Activated CD8-positive, alpha-beta memory T cell treated with anti-CD3 and anti-CD28 coated beads, Interleukin-2, amount 10 ng/mL, durations not matched to agents 7 days and 5 days (primary cell): ENCODE measurements around the gene ZBTB20. TPM values are rescaled to one million over a fixed set of nuclear protein-coding genes. Genes with fewer than 3 reads are reported as not detected.
"Not testable (repeated sequence)": the region's sequence is repeated elsewhere in the genome, so short reads cannot be mapped to it uniquely, and the experiment has no call there.

Experiments
- ATAC-seq: fragments of 150-1000 bp; cut with Tn5 transposase; one replicate; pipeline ENCODE4 v1.10.0; 2021; ENCODE audit warnings: moderate library complexity
- CTCF ChIA-PET: fragments of 350-600 bp; sonication (Branson Sonifier 250); formaldehyde crosslinking; loops from one replicate; lab custom pipeline; 2021; ENCODE audit warnings: antibody characterized with exemption; lab: Charles Lee
- DNase-seq: peaks from one replicate; pipeline ENCODE4 v3.0.0-alpha.2; 2020
- H3K27ac Mint-ChIP-seq: one replicate; pipeline ENCODE4 v1.8.0; 2021; ENCODE audit warnings: mild to moderate bottlenecking, mixed read lengths
- H3K27me3 Mint-ChIP-seq: one replicate; pipeline ENCODE4 v1.8.0; 2021; ENCODE audit warnings: mixed read lengths
- H3K36me3 Mint-ChIP-seq: one replicate; pipeline ENCODE4 v1.8.0; 2021; ENCODE audit warnings: mild to moderate bottlenecking, mixed read lengths
- H3K4me1 Mint-ChIP-seq: one replicate; pipeline ENCODE4 v1.8.0; 2021; ENCODE audit warnings: mixed read lengths
- H3K4me3 Mint-ChIP-seq: one replicate; pipeline ENCODE4 v1.8.0; 2021; ENCODE audit warnings: mild to moderate bottlenecking, moderate library complexity, mixed read lengths
- H3K9me3 Mint-ChIP-seq: one replicate; pipeline ENCODE4 v1.8.0; 2022; ENCODE audit warnings: low read depth, mixed read lengths
- total RNA-seq, 2 experiments: library from RNA; stranded (reverse); gene quantifications; one replicate each; pipeline ENCODE4 v1.2.3, GENCODE V29; 2021

ZBTB20 gene
- total RNA-seq, 2 experiments from 2014 or later: 5.6 to 10.2 TPM

DNA sequence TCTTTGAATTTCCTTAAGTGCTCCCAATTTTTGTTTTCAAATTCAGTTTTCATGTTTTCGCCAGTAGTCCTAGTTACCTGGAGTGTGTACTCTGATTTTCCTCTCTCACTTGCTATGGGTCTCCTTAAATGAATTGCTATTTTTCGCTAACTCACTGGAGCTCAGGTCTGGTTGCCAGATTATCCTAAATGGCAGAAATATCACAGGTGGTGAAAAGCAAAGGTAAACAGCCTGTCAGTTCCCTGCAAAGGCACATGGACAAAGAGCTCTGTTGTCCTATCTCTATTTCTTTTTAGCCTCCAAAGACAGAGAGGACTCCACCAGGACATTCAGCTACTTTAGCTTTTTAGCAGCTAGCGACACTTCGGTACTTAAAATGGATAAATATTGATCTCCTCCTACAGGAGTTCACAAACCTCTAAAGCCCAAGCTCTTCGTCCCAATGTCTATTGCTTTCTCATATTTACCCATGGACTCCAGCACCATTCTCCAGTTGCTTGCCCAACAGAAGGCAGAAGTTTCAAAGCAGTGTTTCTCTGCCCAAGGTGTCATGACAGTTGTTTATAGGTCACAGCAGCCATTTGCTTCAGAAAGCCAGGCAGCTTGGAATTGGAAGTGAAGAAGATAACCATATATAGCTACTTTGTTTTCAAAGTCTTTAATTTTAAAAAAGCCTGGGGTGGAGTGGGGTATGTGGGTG is 12.3 kb downstream of the ZBTB20 start:
- CTCF ChIA-PET: no interaction called here

DNA sequence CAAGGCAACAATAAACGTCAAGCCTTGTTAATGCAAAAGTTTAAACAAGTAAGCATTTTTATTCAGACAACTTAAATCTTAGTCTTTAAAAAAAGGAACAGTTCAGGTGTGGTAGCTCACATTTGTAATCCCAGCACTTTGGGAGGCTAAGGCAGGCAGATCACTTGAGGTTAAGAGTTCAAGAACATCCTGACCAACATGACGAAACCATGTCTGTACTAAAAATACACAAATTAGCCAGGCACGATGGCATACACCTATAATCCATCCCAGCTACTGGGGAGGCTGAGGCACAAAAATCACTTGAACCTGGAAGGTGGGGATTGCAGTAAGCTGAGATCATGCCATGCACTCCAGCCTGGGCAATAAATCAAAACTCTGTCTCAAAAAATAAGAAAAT is 19.9 kb downstream of the ZBTB20 start:
- no peak overlapping the region for H3K4me3 Mint-ChIP-seq
- CTCF ChIA-PET: no interaction called here
- no peaks in the 10 kb centered on the region for H3K27me3 Mint-ChIP-seq
- H3K36me3 Mint-ChIP-seq: no peaks in the 10 kb centered on the region
- H3K4me1 Mint-ChIP-seq: no peaks in the 10 kb centered on the region
- no peak overlapping the region for H3K27ac Mint-ChIP-seq
- H3K9me3 Mint-ChIP-seq: no peaks in the 10 kb centered on the region
- DNase-seq (no peak), ATAC-seq (no peak)

More for the DNA sequence above, 12.3 kb downstream of the ZBTB20 start:
- no peak overlapping the region for H3K27ac Mint-ChIP-seq
- no peaks in the 10 kb centered on the region for H3K4me1 Mint-ChIP-seq
- no peaks in the 10 kb centered on the region for H3K9me3 Mint-ChIP-seq
- ATAC-seq (no peak), DNase-seq (no peak)
- H3K27me3 Mint-ChIP-seq: no peaks in the 10 kb centered on the region
- peaks cover 3% of the 10 kb centered on the region for H3K36me3 Mint-ChIP-seq
- no peak overlapping the region for H3K4me3 Mint-ChIP-seq

DNA sequence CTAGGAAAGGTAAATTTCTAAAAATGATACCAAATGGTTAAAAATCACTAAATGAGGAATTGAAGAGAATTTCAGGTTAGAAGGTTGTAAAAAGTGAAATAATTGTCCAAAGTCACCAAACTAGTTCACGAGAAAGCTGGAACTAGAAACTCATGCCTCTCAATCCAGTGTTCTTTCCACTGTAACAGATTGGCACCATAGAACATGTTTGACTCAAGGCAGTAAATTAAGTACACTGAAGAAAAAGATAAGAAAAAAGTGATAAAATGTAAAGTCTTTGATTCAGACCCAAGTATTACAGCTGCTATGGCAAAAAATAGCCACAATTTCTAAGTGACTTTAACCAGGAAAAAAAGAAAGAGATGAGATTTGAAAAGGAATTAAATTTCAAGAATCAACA is 26.5 kb downstream of the ZBTB20 start:
- Mint-ChIP-seq H3K27ac (no peak overlapping the region), H3K4me1 (no peaks in the 10 kb centered on the region), H3K4me3 (no peak overlapping the region), H3K36me3 (peaks cover 9% of the 10 kb centered on the region), H3K27me3 (no peaks in the 10 kb centered on the region), H3K9me3 (peaks cover 3% of the 10 kb centered on the region)
- CTCF ChIA-PET: no interaction called here
- ATAC-seq (no peak), DNase-seq (no peak)

DNA sequence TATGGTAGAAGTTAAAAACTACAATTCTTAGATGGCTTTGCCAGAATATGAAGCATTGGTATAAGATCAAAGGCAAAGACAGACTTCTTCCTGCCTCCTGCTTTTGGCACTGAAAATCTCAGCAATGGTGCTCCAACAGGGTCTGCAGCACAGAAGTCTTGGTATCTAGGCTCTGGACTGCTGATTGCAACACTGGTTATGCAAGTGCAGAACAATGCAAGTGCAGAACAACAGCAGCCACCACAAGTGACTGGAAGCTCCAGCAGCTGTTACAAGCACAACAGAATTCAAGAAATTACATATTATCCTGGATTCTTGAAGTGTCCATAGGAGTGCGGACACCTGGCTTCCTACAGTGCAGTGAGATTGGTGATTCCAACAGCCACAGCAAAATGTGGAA is 33.7 kb downstream of the ZBTB20 start:
- H3K4me1 Mint-ChIP-seq: no peaks in the 10 kb centered on the region

DNA sequence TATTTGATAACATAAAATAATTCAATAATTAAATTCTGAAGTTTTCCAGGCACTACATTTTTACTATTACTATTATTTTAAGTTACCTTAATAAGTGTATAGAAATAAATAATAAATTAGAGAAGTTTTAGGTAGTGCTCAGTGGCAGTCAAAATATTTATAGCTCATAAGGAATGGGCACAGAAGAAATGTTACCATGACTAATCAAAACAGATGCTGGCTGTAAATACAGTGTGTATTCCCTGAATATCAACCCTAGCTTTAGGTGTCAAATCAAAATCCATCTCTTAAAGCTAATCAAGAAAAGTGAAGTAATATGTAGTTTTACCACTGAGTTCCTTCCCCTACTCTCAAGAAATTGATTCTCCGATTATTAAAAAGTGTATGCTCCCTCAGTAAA is 35.5 kb downstream of the ZBTB20 start:
- ATAC-seq (no peak), DNase-seq (no peak)
- no peaks in the 10 kb centered on the region for H3K27me3 Mint-ChIP-seq
- H3K27ac Mint-ChIP-seq: no peak overlapping the region
- CTCF ChIA-PET: no interaction called here
- H3K36me3 Mint-ChIP-seq: peaks cover 7% of the 10 kb centered on the region
- no peaks in the 10 kb centered on the region for H3K9me3 Mint-ChIP-seq
- no peak overlapping the region for H3K4me3 Mint-ChIP-seq
- no peaks in the 10 kb centered on the region for H3K4me1 Mint-ChIP-seq

More for the DNA sequence above, 33.7 kb downstream of the ZBTB20 start:
- no peak for ATAC-seq
- no peak overlapping the region for H3K27ac Mint-ChIP-seq
- DNase-seq: no peak
- H3K4me3 Mint-ChIP-seq: no peak overlapping the region
- H3K36me3 Mint-ChIP-seq: peaks cover 3% of the 10 kb centered on the region
- H3K27me3 Mint-ChIP-seq: no peaks in the 10 kb centered on the region
- H3K9me3 Mint-ChIP-seq: no peaks in the 10 kb centered on the region
- CTCF ChIA-PET: no interaction called here

DNA sequence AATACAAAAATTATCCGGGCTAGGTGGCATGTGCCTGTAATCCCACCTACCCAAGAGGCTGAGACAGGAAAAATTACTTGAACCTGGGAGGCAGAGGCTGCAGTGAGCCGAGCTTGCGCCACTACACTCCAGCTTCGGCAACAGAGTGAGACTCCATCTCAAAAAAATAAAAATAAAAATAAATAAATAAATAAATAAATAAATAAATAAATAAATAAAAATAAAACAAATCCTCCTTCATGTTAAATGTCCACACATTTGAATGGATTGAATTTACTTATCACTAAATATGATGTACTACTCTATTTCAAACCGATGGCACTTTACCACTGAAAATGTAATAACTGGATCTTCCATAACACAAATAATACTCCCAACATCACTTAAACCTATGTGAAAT is 36.3 kb downstream of the ZBTB20 start:
- DNase-seq (no peak), ATAC-seq (no peak)
- H3K36me3 Mint-ChIP-seq: peaks cover 8% of the 10 kb centered on the region
- no peak overlapping the region for H3K4me3 Mint-ChIP-seq
- no peaks in the 10 kb centered on the region for H3K9me3 Mint-ChIP-seq
- CTCF ChIA-PET: interaction anchor here (0.7 kb wide), 1 partner anchor 17 kb away, joined by 3 read pairs; no protein-coding TSS in a partner anchor
- H3K27me3 Mint-ChIP-seq: no peaks in the 10 kb centered on the region
- H3K27ac Mint-ChIP-seq: no peak overlapping the region
- no peaks in the 10 kb centered on the region for H3K4me1 Mint-ChIP-seq

DNA sequence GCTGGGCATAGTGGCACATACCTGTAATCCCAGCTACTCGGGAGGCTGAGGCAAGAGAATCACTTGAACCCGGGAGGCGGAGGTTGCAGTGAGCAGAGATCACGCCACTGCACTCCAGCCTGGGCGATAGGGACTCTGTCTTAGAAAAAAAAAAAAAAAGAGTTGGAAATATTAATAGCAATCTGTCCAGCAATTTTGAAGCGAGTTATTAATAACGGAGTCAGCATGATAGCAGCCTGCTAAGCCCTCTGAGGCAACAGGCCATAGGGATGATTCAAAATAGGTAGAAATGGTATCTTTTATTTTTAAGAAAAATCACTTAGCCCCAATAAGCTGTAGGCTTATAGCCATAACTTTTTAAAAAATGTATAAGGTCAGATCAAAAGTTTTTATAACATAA is 37.0 kb downstream of the ZBTB20 start:
- DNase-seq, H3K36me3 Mint-ChIP-seq, H3K4me1 Mint-ChIP-seq, CTCF ChIA-PET, H3K27me3 Mint-ChIP-seq, H3K27ac Mint-ChIP-seq, H3K9me3 Mint-ChIP-seq, ATAC-seq, H3K4me3 Mint-ChIP-seq: not testable (repeated sequence)

DNA sequence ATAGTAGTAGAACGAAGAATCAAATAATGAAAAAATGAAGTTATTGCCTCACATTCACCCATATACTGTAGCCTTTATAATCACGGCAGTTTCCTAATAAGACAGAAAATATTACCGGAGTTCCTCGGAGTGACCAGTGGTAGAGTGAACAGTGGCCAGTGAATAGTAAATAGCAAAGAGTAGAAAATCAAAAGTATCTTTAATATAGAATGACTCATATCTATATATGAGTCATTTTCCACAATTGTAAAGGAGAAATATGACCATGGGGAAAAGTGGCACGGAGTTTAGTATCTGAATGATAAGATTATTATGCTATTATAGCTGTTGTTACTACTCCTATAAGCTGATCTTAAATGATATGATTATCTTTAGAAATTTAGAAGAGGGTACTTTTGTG is 38.5 kb downstream of the ZBTB20 start:
- no peaks in the 10 kb centered on the region for H3K27me3 Mint-ChIP-seq
- peaks cover 17% of the 10 kb centered on the region for H3K36me3 Mint-ChIP-seq
- no peak overlapping the region for H3K4me3 Mint-ChIP-seq
- ATAC-seq (no peak), DNase-seq (no peak)
- CTCF ChIA-PET: no interaction called here
- H3K27ac Mint-ChIP-seq: no peak overlapping the region
- no peaks in the 10 kb centered on the region for H3K4me1 Mint-ChIP-seq
- no peaks in the 10 kb centered on the region for H3K9me3 Mint-ChIP-seq

DNA sequence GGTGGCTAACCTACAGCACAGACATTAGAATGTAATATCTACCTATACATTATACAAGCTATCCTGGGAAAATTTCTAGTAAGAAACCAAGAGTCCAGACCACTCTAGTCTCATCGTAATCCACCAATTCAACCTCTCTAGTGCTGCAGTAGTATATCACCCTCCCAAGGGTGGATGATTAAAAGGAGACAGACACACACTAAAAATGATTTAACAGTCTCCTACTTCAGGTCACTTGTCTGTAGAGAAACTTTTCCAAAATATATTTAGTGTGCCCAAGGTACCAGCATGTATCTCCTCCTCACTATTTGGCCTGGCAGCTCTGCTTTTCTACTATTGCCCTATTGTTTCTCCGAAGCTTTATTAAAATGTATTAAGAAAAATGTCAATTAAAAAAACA is 45.0 kb downstream of the ZBTB20 start:
- no peak for ATAC-seq

DNA sequence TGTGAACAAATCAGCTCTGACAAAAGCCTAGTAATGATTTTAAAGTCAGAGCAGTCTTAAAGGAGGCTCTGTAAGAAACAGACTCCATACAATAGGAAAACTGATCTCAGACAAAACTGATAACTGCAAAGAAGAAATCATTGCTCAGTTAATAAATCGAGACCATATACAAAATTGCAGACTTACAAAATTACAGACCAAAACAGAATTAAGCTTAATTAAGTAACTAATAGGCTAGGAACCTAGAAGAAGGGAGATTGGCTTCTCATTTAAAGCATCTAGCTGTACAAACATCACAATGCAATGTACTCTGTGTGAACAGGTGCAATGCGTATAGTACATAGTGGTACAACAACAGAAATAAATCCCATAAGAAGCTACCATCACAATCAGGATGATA is 46.3 kb downstream of the ZBTB20 start:
- H3K27me3 Mint-ChIP-seq: no peaks in the 10 kb centered on the region
- peak overlapping the region; percentile 11 for H3K4me3 Mint-ChIP-seq
- no peak overlapping the region for H3K27ac Mint-ChIP-seq
- peaks cover 9% of the 10 kb centered on the region for H3K36me3 Mint-ChIP-seq
- CTCF ChIA-PET: interaction anchor here (0.6 to 2.0 kb wide), 4 partner anchors 46 to 873 kb away, joined by 3 to 6 read pairs (median 4); partner anchors contain the start of gene ZBTB20
- H3K4me1 Mint-ChIP-seq: peaks cover 21% of the 10 kb centered on the region
- no peaks in the 10 kb centered on the region for H3K9me3 Mint-ChIP-seq
- ATAC-seq: no peak
- no peak for DNase-seq

More for the DNA sequence above, 45.0 kb downstream of the ZBTB20 start:
- Mint-ChIP-seq H3K4me3 (no peak overlapping the region), H3K9me3 (no peaks in the 10 kb centered on the region), H3K4me1 (peaks cover 21% of the 10 kb centered on the region), H3K27ac (no peak overlapping the region), H3K27me3 (no peaks in the 10 kb centered on the region), H3K36me3 (peaks cover 11% of the 10 kb centered on the region)
- CTCF ChIA-PET: no interaction called here
- DNase-seq: no peak

DNA sequence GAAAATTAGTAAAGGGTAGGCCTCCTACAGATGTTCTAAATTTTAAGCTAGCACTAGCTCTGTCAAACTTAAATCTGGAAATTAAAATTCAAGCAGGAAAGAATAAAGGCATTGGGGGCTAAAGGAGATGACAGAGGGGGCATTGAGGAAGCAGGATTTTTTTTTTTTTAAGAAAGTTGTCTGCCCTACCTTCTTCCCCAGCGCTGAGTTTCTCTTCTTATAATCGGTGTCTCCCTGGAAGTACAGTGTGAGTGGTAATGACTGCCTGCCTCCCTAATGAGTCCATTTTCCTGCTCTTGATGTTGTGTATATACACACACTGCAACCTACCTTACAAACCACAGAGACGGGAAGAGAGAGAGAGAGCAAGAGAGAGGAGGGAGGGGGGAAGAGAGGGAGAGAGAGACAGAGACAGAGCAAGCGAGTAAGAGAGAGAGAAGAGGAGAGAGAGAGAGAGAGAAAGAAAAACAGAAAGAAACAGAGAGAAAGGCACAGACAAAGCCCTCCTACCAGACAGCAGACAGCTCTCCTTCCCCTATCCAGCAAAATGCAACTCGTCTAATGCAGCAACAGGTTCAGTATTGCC is 47.0 kb downstream of the ZBTB20 start:
- no peaks in the 10 kb centered on the region for H3K9me3 Mint-ChIP-seq
- peaks cover 9% of the 10 kb centered on the region for H3K36me3 Mint-ChIP-seq
- no peaks in the 10 kb centered on the region for H3K27me3 Mint-ChIP-seq
- ATAC-seq (peak; percentile 83), DNase-seq (peak; percentile 44)
- peaks cover 21% of the 10 kb centered on the region for H3K4me1 Mint-ChIP-seq
- CTCF ChIA-PET: interaction anchor here (1.0 to 2.0 kb wide), 3 partner anchors 47 to 684 kb away, joined by 4 to 6 read pairs (median 4); partner anchors contain the start of gene ZBTB20
- H3K4me3 Mint-ChIP-seq: peak overlapping the region; percentile 72
- peak overlapping the region; percentile 70 for H3K27ac Mint-ChIP-seq

DNA sequence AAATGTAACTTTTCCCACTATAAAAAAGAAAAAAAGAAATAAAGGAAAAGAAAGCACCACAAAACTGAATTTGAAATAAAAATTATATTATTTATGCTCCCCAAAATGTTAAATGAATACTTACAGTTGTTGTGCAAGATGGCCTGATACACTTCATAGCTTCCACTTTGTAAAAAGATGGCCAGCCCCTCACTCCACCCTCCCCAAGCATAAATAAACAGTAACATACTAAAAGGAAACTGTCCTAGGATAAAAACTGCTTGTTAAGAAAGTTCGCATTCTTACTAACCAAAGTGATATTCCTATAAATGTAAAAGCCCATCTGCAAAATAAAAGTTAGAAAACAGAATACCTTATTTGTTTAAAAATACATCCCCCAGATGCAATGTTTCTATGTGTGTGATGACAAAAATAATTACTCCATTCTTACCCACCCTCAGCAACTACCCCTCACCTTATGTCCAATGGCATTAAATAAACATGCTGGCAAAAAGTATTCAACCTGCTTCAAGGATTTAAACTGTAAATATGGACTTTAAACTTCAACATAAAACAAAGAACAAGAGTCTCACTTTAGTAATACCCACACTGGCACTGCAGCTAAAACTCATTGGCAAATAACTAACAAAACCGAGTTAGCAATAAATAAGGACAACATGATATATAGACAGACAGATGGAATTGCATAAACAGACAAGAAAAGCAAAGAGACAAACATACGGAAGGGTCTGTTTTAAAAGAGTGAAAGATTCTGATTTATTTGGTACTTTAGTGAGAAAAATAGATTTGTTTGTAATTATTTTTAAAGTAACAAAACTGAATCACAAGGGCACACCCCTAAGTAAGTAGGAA is 47.7 kb downstream of the ZBTB20 start:
- peaks cover 5% of the 10 kb centered on the region for H3K36me3 Mint-ChIP-seq
- ATAC-seq (no peak), DNase-seq (no peak)
- peak overlapping the region; percentile 6 for H3K27ac Mint-ChIP-seq
- CTCF ChIA-PET: interaction anchor here (2.0 kb wide), 1 partner anchor 684 kb away, joined by 6 read pairs; no protein-coding TSS in a partner anchor
- H3K4me3 Mint-ChIP-seq: peak overlapping the region; percentile 72
- H3K9me3 Mint-ChIP-seq: no peaks in the 10 kb centered on the region
- H3K27me3 Mint-ChIP-seq: no peaks in the 10 kb centered on the region
- H3K4me1 Mint-ChIP-seq: peaks cover 21% of the 10 kb centered on the region

DNA sequence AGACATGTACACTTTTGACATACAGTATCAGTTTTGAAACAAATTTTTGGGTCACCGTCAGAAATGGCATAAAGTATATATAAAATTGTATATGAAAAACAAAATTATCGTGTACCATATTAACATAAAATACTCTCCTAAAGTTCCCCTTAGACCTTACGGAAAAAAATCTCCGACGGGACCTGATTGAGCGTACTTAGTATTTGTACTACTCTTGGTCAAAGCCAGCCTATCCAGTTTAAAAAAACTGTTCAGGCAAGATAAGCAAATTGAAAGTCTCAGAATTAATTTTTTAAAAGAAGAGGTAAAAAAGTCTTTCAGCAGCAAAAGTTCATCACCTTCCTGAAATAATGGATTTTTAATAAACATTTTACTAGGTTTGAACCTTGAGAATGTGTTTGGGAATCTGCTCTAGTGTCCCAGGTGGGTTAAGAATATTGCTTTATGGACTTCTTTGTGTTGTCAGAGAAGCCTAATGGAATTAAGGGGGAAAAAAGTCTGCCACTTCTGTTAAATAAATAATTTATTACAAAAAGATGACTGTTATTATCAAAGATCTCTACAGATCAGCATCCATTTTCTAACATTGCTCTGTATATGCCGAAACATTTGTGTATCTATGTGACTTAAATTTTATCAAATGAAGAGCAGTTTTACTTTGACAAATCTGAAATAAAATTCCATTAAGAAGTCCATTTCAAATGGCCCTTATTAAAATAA is 48.6 kb downstream of the ZBTB20 start:
- Mint-ChIP-seq H3K27ac (no peak overlapping the region), H3K27me3 (no peaks in the 10 kb centered on the region), H3K36me3 (no peaks in the 10 kb centered on the region), H3K4me3 (no peak overlapping the region), H3K4me1 (peaks cover 21% of the 10 kb centered on the region), H3K9me3 (no peaks in the 10 kb centered on the region)
- DNase-seq (no peak), ATAC-seq (no peak)
- CTCF ChIA-PET: no interaction called here
